Medulla oblongata (tissue), 1 donor: ENCODE measurements around the gene R3HDM1.
"Not testable (repeated sequence)": the region's sequence is repeated elsewhere in the genome, so short reads cannot be mapped to it uniquely, and the experiment has no call there.

Experiments
- DNase-seq: peaks from one replicate; pipeline ENCODE4 v3.0.0-alpha.2; 2015; ENCODE audit errors: extremely low spot score

The R3HDM1 gene

DNA sequence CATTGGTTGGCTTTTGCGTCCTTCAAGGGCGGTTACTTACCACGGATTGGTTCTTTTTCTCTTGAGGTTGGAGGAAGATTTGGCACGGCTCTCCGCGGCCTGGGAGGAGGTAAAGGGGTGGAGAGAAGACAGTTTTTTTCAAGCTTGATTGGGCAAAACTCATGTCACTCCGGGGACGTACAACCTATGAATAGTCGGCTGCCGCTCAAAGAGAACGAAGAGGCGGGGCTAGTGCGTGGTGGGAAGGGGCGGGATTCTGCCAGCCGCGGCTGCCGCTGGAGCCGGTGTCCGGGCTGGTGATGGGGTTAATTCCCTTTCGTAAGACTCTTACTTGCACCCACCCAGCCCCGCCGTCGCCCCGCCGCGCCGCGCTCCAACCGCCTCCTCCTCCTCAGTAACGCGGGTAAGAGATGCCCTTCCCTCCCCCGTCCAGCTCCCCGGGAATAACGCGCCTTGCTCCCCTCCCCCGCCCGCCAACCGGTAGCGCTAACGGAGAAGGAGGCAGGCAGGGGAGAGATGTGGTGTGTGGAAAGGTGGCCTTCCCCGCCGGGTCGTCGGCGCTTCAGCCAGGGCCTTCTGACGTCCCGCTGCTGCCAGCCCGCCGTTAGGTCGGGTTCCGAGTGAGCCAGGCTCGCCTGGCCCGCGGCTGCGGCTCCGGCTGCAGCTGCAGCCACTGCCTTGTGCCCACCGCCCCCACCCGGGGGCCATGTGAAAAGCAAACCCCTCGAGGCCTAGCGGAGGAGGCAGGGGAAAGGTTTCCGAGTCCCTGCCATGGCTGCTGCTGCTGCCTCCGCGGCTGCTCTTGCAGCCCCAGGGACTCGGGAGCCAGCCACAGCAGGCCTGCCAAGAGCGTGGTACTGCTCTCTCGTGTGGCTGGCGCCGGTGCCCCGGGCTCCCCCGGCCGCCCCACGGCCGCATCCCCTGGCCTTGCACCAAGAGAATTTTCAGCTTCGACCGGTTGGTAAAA is at the start of gene R3HDM1:
R3HDM1 (plus strand) TSS at position 254 of the 967 bp plus-strand sequence. CDS start 73,362 bp downstream, outside the sequence.
- DNase-seq, result peak; percentile 100

DNA sequence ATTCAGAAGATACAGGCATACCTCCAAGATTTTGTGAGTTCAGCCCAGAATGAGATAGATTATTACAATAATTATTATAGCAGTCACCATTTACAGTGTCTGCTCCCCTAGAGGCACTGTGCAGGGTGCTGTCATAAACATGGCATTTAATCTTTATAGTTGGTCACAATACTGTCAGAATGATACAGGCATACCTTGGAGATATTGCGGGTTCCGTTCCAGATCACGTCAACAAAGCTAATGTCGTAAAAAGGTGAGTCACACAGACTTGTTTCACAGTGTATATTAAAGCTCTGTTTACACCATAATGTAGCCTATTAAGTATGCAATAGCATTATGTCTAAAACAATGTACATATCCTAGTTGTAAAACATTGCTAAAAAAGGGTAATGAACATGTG is 45.8 kb upstream of the R3HDM1 start:
- DNase-seq, result no peak

DNA sequence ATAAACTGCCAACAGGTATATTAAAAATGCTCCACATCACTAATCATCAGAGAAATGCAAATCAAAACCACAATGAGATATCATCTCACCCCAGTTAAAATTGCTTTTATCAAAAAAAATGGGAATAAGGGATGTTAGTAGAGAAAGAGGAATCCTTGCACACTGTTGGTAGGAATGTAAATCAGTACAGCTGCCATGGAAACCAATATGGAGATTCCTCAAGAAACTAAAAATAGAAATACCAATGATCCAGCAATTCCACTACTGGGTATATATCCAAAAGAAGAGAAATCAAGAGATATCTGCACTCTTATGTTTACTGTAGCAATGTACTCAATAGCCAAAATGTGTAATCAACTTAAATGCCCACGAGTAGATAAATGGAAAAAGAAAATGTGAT is 40.9 kb upstream of the R3HDM1 start:
- no peak for DNase-seq

DNA sequence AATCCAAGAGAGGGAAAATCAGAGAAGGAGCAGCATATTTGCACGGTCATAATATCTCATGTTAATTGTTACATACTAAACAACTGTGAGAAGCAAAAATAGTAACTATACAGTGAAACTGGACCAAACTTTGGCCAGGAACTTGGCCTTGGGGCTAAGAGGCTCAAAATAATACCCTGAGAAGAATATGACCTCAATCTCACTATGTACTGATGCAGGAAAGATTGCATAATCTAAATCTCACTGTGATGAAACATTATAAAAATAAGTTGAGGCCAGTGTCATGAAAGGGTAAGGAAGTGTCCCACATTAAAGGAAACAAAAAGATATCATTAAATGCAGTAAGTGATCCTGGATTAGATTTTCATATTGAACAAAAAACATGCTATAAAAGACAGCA is 36.8 kb upstream of the R3HDM1 start:
- DNase-seq, result no peak

DNA sequence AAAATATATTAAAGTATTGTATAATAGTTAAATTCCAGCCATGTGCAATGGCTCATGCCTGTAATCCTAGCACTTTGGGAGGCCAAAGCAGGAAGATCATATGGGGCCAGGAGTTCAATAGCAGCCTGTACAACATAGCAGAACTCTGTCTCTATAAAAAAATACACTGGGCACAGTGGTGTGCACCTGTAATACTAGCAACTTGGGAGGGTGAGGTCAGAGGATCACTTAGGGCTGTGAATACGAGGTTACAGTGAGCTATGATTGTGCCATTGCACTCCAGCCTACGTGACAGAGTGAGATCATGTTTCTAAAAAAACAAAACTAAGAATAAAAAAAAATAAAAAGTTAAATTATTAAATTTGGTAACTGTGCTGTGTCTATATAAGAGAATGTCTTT is 36.4 kb upstream of the R3HDM1 start:
- DNase-seq, result no peak

DNA sequence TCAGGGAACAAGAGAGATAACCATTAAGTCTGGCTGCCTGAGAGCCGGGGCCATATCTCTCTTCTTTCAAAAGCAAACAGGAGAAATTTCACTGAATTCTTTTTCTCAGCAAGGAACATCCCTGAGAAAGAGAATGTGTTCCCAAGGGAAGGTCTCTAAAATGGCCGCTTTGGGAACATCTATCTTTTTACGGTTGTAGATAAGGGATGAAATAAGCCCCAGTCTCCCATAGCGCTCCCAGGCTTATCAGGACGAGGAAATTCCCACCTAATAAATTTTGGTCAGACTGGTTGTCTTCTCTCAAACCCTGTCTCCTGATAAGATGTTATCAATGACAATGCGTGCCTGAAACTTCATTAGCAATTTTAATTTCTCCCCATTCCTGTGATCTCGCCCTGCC is 32.7 kb upstream of the R3HDM1 start:
- not testable (repeated sequence) for DNase-seq

DNA sequence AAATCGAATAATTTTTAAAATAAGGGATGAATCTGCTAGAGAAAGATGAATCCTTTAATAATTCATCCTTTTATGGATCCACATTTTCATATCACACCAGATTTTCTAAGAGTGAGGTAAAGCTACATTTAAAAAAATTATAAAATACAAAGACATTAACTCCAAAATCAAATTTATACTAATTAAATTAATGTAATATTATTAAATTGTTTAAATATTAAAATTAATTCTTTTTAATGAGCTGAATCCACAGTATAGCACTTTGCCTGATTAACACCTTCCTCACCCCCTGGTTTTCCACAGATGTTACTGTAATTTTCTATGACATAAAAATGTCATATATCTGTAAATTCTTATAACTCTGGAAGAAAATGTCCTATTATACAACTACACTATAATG is 26.5 kb upstream of the R3HDM1 start:
- no peak for DNase-seq

DNA sequence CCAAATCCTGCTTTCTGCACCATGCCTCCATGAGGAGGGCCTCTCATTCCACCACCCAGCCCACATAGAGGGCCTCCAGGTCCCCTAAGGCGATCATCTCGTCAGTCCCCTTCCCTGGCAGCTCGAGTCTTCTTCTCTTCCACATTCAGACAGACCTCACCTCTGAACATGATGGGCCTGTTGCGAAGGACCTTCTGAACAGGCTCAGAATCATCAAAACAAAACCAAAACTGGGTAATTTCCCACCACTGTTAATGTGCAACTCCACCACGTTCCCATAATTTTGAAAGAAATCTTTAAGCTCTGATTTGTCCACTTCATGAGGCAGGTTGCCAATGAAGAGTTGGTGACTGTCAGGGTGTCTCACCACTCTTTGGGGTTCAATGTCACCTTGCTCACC is 20.7 kb upstream of the R3HDM1 start:
- DNase-seq, result no peak

DNA sequence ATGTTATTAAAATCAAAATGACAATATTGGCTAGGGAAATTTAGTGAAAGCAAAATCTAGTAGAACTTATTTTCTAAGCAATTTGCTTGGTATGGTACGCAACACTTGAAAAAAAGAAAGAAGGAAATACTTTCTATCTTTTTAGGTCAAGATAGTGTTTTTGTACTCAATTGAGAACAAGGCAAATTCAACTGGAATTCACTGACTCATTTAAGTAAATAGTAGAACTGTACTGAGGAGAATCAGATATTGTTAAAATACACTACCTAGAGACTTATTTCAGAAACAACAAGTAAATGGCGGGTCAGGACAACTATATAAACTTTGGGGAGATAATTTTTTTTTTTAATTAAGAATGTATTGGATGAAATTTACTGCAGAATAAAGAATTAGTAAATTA is 19.2 kb upstream of the R3HDM1 start:
- no peak for DNase-seq

DNA sequence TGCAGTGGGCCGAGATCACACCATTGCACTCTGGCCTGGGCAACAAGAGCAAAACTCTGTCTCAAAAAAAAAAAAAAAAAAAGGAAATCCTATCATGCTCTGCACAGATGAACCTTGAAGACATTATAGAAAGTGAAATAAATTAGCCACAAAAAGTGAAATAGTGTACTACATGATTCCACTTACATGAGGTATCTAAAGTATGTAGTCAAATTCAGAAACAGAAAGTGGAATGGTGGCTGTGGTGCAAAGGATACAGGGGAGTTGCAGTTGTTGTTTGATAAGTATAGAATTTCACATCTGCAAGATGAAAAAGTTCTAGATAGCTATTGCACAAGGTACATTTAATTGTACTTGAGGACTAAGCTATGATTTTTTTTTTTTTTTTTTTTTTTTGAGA is 5.5 kb upstream of the R3HDM1 start:
- DNase-seq, result no peak

DNA sequence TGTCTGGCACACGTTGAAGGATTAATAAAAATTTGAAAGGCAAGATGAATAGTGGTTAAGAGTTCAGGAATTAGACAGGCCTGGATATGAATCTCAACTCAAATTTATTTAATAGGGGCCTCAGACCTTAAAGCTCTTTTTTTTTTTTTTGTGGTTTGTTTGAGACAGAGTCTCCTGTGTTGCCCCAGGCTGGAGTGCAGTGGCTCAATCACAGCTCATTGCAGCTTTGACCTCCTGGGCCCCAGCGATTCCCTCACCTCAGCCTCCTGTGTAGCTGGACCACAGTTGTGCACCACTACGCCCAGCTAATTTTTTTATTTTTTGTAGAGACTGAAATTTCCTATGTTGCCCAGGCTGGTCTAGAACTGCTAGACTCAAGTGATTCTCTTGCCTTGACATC is 3.3 kb upstream of the R3HDM1 start:
- no peak for DNase-seq

DNA sequence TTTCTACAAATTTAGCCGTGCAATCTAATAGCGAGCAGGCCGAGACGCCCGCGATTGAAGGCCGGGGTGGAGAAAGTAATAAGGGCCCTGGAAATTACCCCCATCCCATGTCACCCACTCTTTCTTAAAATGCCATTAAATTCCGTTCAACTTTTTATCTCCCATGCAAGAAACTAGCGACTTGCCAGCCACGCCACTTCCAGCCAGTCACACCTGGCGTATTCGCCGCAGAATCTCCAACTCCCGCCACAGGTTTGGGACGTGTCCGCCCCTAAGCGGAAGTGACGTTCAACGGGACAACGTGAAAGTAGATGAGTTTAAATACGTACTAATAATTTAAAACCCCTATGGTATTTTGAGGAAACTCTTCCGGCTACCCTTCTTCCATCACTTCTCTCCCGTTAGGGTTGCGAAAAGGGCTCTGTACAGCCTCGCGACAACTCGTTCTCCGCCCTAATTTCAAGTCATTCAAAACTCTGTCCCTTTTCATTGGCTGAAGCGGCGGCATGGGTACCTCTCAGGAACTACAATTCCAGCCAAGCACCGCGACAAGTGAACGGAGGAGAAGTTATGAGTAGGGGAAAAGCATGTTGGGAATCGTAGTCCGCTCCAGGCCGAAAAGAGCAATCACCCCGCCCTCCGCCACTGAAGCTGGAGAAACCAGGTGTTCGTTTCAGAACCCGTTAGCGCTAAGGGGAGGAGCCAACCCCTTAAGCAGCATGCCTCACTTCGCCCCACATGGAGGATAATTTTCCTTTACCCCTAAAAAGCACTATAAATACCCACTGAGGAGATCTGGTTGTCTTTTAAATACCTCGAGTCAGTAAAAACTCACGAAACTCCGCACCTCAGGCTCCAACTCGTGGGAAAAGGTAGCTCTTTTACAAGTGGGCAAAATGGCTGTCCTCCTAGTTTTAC is 712 bp upstream of the R3HDM1 start, which contains the start of gene ZRANB3:
ZRANB3 (minus strand) TSS at position 906 of the 918 bp plus-strand sequence.
- peak; percentile 98 for DNase-seq

DNA sequence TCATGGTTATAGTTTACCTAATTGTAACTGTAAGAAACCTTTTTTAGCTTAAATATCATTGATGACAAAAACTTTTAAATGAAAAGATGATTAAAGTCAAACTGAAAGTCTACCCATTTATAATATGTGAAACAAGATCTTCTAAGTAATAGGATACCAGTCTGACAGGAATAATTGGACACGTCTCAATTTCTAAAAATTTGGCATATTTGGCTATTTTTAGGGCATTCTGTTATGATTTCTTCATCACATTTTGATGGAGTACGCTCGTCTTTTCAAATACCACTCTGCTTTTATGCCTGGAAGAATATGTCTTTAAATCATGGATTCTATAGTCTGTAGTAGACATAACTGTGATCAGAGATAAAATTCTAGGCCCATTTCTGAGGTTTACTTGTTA is 1.3 kb downstream of the R3HDM1 start:
- DNase-seq, result no peak

DNA sequence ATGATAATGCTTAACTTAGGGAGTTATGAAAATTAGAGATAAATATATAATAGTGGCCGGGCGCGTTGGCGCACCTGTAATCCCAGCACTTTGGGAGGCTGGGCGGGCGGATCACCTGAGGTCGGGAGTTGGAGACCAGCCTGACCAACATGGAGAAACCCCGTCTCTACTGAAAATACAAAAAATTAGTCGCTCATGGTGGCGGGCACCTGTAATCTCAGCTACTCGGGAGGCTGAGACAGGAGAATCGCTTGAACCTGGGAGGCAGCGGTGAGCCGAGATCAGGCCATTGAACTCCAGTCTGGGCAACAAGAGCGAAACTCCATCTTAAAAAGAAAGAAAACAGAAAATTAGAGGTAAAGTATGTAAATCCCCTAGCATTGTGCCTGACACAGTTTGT is 2.3 kb downstream of the R3HDM1 start:
- DNase-seq, result not testable (repeated sequence)

DNA sequence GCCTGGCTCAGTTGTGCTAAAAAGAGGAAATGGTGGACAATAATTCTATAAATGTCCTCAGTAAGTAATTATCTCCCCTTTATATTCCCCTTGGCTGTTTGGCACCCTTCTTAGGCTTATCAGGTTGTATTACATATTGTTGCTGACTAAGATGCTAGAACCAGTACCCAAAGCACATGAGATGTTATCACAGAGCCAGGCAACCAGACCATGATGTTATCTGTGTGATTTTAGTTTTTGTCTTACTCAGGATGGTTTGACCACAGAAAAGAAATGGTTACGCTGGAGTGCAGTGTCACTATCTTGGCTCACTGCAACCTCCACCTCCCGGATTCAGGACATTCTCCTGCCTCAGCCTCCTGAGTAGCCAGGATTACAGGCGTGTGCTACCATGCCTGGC is 15.2 kb downstream of the R3HDM1 start:
- no peak for DNase-seq

DNA sequence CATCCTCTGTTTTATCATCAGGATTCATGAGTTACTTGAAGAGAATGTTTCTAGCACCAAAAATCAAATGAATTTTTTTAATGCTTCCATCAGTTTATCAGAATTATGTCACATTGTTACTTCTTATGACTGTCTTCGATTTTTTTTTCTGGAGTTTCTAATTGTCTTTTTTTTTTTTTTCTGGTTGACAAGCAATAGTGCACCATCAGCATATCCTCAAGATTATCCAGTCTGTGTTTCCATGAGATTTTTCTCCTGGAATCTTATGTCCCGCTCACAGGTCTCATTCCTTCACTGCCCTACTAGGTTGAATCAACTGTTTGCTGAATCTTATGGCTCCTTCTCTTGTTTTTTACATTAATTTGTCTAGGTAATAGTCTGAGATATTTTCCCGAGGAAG is 16.0 kb downstream of the R3HDM1 start:
- no peak for DNase-seq

DNA sequence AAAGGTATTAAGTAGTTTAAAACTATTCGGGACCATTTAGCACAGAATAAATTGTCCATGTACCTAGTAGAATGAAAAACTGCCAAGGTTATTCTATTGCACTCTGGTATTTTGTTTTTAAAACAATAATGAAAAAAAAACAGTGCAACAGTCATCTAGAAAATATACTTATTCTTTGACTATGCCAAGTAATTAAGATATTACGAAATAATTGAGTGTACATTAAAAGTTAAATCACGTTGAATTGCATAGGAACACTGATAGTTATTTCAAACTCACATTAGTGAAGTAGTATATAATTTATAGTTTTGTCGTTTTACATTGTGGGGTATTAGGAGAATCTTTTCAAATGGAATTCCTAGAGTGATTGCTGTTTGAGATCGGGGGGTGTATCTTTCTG is 20.1 kb downstream of the R3HDM1 start:
- no peak for DNase-seq

DNA sequence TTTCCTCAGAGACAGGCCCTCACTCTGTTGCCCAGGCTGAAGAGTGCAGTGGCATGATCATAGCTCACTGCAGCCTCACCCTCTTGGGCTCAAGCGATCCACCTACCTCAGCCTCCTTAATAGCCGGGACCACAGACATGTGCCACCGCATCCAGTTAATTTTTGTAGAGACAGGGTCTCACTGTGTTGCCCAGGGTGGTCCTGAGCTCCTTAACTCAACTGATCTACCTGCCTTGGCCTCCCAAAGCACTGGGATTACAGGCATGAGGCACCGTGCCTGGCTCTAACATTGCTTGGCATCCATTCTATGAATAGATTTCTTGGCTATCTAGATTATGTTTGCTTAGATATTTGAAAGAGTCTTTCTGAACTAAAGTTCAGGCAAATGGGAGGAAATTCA is 21.6 kb downstream of the R3HDM1 start:
- no peak for DNase-seq

DNA sequence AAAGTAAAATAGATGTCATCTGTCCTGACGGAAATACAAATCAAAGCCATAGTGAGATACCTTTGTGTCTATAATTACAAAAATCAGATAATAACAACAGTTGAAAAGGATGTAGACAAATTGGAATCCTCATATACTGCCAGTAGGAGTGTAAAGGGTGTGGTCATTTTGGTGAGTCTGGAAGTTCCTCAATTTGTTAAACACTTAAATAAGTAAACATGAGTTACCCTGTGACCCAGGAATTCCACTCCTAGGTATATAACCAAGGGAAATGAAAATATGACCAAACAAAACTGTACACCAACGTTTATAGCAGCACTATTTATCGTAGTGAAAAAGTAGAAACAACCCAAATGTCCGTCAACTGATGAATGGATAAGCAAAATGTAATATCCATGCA is 24.0 kb downstream of the R3HDM1 start:
- DNase-seq, result no peak

DNA sequence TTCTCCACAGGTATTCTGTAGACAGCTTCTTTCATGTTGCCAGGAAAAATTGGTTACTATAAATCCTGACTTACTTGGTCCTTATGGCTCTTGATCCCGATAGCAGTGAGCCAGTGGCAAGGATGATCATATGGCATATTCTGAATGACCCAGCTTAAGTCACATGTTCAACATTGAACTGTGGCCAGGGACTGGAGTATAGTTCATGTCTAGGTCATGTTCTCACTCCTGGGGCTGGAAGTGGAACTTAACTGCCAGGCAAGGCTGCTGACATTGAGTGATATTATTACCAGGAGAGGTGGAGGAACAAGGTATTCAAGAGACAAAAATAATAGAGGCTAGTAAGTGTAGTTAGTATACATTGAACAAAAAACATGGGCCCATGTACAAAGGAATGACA is 26.2 kb downstream of the R3HDM1 start:
- no peak for DNase-seq

DNA sequence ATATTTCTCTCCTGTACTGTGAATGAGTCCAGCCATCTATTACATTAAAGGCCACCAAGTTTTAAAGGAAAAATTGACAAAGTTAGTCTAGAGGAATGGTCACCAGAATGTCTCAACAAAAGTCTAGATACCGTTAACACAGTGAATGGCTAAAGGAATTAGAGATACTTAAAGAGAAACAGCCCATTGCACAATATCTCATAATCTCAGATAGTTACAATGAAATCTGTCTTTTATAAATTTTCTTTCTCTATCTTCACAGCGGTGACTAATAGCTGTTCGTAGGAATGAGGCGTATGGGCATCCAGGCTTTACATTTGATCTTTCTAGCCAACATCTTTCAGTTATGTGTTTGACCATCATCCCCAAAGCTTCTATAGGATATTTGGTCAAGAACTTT is 30.6 kb downstream of the R3HDM1 start:
- DNase-seq, result no peak

DNA sequence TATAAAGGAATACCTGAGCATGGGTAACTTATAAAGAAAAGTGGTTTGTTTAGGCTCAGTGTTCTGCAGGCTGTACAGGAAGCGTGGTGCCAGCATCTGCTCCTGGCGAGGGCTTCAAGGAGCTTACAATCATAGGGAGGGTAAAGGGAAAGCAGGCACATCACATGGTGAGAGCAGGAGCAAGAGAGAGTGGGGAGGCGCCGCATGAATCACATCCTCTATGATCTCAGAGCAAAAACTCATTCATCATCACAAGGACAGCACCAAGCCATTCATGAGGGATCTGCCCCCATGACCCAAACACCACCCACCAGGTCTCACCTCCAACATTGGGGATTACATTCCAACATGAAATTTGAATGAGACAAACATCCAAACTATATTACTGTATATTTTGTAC is 32.5 kb downstream of the R3HDM1 start:
- DNase-seq, result no peak

DNA sequence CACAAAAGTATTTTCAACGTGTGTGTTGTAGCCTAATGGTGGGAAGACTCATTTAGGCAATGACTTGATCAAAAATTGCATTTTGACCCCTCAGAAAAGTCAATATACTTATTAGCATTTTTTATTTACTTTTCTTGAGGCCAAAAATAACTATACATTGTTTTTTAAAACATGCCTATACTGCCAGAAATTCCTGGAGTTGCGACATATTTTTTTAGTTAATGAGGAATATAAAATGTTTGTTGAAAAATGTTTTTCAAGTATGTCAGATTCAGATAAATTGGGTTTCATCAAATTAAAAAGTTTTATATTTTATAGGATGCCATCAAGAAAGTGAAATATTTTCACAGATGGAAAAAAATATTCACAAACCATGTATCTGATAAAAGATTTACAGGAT is 39.6 kb downstream of the R3HDM1 start:
- no peak for DNase-seq
